ENCODE data around the gene FGD5.

DNA sequence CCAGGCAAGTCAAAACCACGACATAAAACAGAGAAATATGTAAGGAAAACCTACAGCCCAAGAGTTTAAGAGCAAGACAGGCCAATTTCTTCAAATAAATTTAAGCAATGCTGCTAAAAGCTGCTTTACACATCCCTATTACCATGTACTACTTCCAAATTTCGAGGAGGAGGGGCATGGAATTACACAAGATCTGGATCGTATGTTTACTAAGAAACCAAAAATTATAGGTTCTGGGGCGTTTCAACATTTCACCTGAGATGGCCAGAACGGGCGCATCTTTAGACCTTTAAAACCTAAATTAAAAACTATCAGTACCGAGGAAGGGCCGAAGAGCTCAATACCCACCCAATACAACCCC, 128.0 kb downstream of the FGD5 start:
- no peak for TF ChIP-seq POLR2A (IDR thresholded peaks at IDR 0.05; ENCODE audit: extremely low read depth, insufficient read length)
- TF ChIP-seq, protein P1, sequence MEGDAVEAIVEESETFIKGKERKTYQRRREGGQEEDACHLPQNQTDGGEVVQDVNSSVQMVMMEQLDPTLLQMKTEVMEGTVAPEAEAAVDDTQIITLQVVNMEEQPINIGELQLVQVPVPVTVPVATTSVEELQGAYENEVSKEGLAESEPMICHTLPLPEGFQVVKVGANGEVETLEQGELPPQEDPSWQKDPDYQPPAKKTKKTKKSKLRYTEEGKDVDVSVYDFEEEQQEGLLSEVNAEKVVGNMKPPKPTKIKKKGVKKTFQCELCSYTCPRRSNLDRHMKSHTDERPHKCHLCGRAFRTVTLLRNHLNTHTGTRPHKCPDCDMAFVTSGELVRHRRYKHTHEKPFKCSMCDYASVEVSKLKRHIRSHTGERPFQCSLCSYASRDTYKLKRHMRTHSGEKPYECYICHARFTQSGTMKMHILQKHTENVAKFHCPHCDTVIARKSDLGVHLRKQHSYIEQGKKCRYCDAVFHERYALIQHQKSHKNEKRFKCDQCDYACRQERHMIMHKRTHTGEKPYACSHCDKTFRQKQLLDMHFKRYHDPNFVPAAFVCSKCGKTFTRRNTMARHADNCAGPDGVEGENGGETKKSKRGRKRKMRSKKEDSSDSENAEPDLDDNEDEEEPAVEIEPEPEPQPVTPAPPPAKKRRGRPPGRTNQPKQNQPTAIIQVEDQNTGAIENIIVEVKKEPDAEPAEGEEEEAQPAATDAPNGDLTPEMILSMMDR (IDR thresholded peaks at IDR 0.05; ENCODE audit: low read depth, low read length) = no peak
- TF ChIP-seq, protein P2, sequence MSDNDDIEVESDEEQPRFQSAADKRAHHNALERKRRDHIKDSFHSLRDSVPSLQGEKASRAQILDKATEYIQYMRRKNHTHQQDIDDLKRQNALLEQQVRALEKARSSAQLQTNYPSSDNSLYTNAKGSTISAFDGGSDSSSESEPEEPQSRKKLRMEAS (IDR thresholded peaks at IDR 0.05; ENCODE audit: low read depth, low read length) = no peak
